ENCODE data around the gene LTB4R2. TPM values are rescaled to one million over a fixed set of nuclear protein-coding genes. Genes with fewer than 3 reads are reported as not detected.

Gene LTB4R2
- total RNA-seq, 1 experiment from 2014 or later: 3.1 TPM

- no peak for DNase-seq (ENCODE audit: low read depth in 1 of 2, low spot score in 2 of 2)
- H3K4me3 ChIP-seq: no peak overlapping the region
- H3K27ac ChIP-seq: no peak overlapping the region
- peaks cover 12% of the 10 kb centered on the region for H3K36me3 ChIP-seq
- no peaks in the 10 kb centered on the region for H3K9me3 ChIP-seq (replicated peaks)
- peaks cover 13% of the 10 kb centered on the region for H3K4me1 ChIP-seq (replicated peaks)
- H3K27me3 ChIP-seq (replicated peaks): no peaks in the 10 kb centered on the region
Measured at GRCh38 chr14:24313913-24314312, 4.0 kb downstream of the LTB4R2 start.

DNA sequence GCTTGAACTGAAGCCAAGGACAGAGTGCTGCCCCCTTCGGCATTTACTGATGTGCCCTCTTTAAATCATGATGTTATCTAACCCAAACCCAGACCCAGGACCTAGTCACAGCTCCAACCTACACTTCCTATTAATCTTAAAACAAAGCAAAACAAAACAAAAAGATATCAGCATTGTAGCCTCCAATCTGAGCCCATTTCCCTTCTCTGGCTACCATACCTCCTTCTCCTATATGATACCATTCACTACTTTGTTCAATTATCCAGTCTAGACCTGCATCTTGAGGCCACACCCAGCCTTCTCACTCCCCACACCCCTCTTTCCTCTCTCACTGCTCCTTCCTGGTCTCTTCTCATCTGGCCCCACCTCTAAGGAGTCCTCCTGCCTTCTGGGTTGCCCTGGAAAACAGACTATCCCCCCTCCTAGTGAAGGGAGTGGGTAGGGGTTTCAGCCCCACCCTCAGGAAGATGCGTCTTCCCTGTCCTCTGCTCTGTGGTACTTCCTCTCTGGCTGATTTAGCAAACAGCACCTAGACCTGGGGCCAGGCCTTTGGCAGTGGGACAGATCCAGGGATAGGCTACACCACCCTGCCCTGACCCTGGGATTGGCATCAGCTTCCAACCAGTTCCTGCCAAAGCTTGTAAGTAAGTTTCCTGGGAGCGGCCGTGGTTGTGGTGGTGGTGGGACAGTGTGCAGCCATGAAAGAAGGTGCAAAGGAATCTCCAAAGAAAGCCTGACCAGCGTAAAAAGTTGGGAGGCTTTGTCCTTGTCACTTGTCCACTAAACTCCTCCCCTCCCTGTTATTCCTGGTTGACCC, 4.6 kb downstream of the LTB4R2 start:
- Histone ChIP-seq H3K27me3 (replicated peaks) (no peaks in the 10 kb centered on the region), H3K9me3 (replicated peaks) (no peaks in the 10 kb centered on the region), H3K36me3 (peaks cover 7% of the 10 kb centered on the region; the same call in 1 of the 2 replicates), H3K4me3 (no peak overlapping the region), H3K4me1 (replicated peaks) (peaks cover 13% of the 10 kb centered on the region), H3K27ac (no peak overlapping the region)
- DNase-seq (ENCODE audit: low read depth in 1 of 2, low spot score in 2 of 2): no peak

- H3K4me3 ChIP-seq: no peak overlapping the region
- 0 out of 2 replicates have a peak, but pooled peaks cover 3% of the 10 kb centered on the region for H3K36me3 ChIP-seq
- DNase-seq (ENCODE audit: low read depth in 1 of 2, low spot score in 2 of 2): no peak
- peaks cover 13% of the 10 kb centered on the region for H3K4me1 ChIP-seq (replicated peaks)
- H3K9me3 ChIP-seq (replicated peaks): no peaks in the 10 kb centered on the region
- H3K27me3 ChIP-seq (replicated peaks): no peaks in the 10 kb centered on the region
- no peak overlapping the region for H3K27ac ChIP-seq
Measured at GRCh38 chr14:24315243-24315806, 5.4 kb downstream of the LTB4R2 start.

DNA sequence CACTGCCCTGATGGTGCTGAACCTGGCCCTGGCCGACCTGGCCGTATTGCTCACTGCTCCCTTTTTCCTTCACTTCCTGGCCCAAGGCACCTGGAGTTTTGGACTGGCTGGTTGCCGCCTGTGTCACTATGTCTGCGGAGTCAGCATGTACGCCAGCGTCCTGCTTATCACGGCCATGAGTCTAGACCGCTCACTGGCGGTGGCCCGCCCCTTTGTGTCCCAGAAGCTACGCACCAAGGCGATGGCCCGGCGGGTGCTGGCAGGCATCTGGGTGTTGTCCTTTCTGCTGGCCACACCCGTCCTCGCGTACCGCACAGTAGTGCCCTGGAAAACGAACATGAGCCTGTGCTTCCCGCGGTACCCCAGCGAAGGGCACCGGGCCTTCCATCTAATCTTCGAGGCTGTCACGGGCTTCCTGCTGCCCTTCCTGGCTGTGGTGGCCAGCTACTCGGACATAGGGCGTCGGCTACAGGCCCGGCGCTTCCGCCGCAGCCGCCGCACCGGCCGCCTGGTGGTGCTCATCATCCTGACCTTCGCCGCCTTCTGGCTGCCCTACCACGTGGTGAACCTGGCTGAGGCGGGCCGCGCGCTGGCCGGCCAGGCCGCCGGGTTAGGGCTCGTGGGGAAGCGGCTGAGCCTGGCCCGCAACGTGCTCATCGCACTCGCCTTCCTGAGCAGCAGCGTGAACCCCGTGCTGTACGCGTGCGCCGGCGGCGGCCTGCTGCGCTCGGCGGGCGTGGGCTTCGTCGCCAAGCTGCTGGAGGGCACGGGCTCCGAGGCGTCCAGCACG, 6.1 kb downstream of the LTB4R2 start:
- Histone ChIP-seq H3K9me3 (replicated peaks) (no peaks in the 10 kb centered on the region), H3K4me1 (replicated peaks) (peaks cover 13% of the 10 kb centered on the region), H3K27ac (no peak overlapping the region), H3K4me3 (no peak overlapping the region), H3K36me3 (no peaks in the 10 kb centered on the region), H3K27me3 (replicated peaks) (no peaks in the 10 kb centered on the region)
- DNase-seq (ENCODE audit: low read depth in 1 of 2, low spot score in 2 of 2): no peak

DNA sequence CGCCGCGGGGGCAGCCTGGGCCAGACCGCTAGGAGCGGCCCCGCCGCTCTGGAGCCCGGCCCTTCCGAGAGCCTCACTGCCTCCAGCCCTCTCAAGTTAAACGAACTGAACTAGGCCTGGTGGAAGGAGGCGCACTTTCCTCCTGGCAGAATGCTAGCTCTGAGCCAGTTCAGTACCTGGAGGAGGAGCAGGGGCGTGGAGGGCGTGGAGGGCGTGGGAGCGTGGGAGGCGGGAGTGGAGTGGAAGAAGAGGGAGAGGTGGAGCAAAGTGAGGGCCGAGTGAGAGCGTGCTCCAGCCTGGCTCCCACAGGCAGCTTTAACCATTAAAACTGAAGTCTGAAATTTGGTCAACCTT, 6.6 kb downstream of the LTB4R2 start:
- no peaks in the 10 kb centered on the region for H3K27me3 ChIP-seq (replicated peaks)
- no peak overlapping the region for H3K27ac ChIP-seq
- H3K9me3 ChIP-seq (replicated peaks): no peaks in the 10 kb centered on the region
- no peak overlapping the region for H3K4me3 ChIP-seq
- no peak for DNase-seq (ENCODE audit: low read depth in 1 of 2, low spot score in 2 of 2)
- peaks cover 13% of the 10 kb centered on the region for H3K4me1 ChIP-seq (replicated peaks)
- no peaks in the 10 kb centered on the region for H3K36me3 ChIP-seq

DNA sequence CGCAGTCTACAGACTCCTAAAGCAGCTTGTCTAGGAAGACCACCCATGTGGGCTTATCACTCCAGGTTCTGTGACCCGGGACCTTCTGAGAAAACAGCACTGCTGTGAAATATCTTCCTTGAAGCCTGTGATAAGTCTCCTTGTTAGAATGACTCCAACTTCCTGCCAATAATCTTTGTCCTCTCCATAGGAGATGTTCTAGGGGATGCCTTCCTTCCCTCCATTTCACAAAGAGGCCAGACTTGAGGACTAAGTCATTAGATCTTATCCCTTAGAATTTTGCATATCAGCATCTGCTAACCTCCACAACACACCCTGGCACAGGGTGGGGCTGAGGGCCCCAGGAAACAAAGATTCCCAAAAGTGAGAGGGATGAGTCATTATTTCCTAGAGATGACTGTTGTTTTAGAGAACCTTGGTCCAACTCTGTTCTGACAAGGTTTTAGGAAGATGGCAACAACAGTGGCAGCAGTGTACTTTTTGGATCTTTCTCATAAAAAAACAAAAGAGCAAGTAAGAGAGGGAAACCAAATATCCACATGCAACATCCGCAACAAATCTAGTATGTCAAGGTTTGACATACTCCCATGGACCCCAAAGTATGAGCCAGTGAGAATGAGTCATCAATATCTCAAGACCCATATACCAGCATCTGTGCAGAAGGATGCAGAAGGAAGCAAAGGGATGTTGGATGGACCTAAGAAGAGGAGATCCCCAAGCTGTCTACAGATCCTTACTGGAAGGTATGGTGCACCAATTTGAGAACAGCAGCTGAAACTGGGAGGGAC, 7.4 kb downstream of the LTB4R2 start:
- Histone ChIP-seq H3K27ac (no peak overlapping the region), H3K36me3 (no peaks in the 10 kb centered on the region), H3K27me3 (replicated peaks) (no peaks in the 10 kb centered on the region), H3K4me3 (no peak overlapping the region), H3K4me1 (replicated peaks) (peaks cover 13% of the 10 kb centered on the region), H3K9me3 (replicated peaks) (no peaks in the 10 kb centered on the region)
- DNase-seq (ENCODE audit: low read depth in 1 of 2, low spot score in 2 of 2): peak in 1 of 2 experiments; percentile 27

DNA sequence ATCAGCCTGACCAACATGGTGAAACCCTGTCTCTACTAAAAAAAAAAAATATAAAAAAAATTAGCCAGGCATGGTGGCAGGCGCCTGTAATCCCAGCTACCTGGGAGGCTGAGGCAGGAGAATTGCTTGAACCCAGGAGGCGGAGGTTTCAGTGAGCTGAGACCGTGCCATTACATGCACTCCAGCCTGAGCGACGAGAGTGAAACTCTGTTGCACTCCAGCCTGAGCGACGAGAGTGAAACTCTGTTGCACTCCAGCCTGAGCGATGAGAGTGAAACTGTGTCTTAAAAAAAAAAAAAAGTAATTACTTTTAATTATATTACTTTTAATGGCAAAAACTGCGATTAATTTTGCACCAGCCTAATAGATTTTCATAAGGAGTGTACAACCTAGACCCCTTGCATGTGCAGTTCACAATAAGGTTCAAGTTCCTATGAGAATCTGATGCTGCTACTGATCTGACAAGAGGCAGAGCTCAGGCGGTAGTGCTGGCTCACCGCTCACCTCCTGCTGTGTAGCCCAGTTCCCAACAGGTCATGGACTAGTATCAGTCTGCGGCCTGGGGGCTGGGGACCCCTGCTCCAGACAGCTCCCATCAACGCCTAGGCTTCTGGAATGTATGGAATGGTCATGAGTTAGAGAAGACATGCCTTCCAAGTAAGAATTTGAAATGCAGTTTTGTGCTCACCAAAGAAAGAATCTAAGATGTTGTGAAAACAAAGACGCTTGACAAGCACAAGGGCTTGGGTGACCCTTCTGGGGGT, 11.5 kb downstream of the LTB4R2 start:
- Histone ChIP-seq H3K27ac (no peak overlapping the region), H3K27me3 (replicated peaks) (no peaks in the 10 kb centered on the region), H3K4me1 (replicated peaks) (peaks cover 13% of the 10 kb centered on the region), H3K4me3 (no peak overlapping the region), H3K9me3 (replicated peaks) (no peaks in the 10 kb centered on the region), H3K36me3 (no peaks in the 10 kb centered on the region)
- no peak for DNase-seq (ENCODE audit: low read depth in 1 of 2, low spot score in 2 of 2)

DNA sequence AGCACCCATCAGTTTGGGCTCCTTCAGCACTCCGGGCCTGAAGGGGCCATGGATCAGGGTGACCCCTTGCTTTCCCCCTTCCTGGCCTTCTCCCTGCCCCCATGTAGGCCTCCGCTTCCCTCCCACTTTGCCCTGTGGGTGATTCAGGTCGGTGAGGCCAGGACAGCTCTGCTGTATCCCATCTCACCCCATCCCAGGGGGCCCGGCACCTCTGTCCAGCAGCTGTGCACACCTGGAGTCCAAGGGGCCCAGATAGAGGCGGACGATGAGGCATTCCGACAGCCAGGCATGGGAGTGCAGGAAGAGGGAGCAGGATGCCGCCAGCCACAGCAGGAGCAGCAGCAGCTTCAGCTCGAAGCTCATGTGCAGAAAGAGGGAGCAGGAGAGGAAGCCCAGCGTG, 12.7 kb downstream of the LTB4R2 start:
- Histone ChIP-seq H3K27me3 (replicated peaks) (no peaks in the 10 kb centered on the region), H3K4me1 (replicated peaks) (no peaks in the 10 kb centered on the region), H3K4me3 (no peak overlapping the region), H3K27ac (no peak overlapping the region), H3K9me3 (replicated peaks) (no peaks in the 10 kb centered on the region), H3K36me3 (no peaks in the 10 kb centered on the region)
- DNase-seq (ENCODE audit: low read depth in 1 of 2, low spot score in 2 of 2): no peak

DNA sequence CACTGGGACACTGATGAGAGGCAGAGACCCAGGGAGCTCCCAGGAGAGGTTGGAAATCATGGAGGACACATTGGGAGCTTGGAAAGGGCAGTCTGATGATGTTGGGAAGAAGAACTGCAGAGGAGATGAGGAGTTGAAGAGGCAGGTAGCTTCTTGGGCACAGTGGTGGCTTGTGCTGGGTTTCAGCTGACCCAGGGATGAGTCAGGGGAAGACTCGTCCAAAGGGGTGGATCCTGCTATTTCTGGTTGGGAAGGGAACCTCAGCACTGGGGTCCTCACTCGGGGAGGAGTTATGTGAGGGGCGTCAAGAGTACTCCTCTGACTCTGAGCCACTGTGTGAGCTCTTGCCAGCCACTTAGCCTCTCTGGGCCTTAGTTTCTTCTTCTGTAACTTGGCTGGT, 13.4 kb downstream of the LTB4R2 start:
- no peaks in the 10 kb centered on the region for H3K4me1 ChIP-seq (replicated peaks)
- H3K36me3 ChIP-seq: no peaks in the 10 kb centered on the region
- H3K27ac ChIP-seq: no peak overlapping the region
- no peaks in the 10 kb centered on the region for H3K27me3 ChIP-seq (replicated peaks)
- no peak overlapping the region for H3K4me3 ChIP-seq
- no peak for DNase-seq (ENCODE audit: low read depth in 1 of 2, low spot score in 2 of 2)
- no peaks in the 10 kb centered on the region for H3K9me3 ChIP-seq (replicated peaks)

- Histone ChIP-seq H3K9me3 (replicated peaks) (no peaks in the 10 kb centered on the region), H3K4me1 (replicated peaks) (no peaks in the 10 kb centered on the region), H3K27me3 (replicated peaks) (no peaks in the 10 kb centered on the region), H3K27ac (no peak overlapping the region), H3K36me3 (no peaks in the 10 kb centered on the region), H3K4me3 (no peak overlapping the region)
- DNase-seq (ENCODE audit: low read depth in 1 of 2, low spot score in 2 of 2): no peak
Measured at GRCh38 chr14:24324024-24324423, 14.1 kb downstream of the LTB4R2 start.

DNA sequence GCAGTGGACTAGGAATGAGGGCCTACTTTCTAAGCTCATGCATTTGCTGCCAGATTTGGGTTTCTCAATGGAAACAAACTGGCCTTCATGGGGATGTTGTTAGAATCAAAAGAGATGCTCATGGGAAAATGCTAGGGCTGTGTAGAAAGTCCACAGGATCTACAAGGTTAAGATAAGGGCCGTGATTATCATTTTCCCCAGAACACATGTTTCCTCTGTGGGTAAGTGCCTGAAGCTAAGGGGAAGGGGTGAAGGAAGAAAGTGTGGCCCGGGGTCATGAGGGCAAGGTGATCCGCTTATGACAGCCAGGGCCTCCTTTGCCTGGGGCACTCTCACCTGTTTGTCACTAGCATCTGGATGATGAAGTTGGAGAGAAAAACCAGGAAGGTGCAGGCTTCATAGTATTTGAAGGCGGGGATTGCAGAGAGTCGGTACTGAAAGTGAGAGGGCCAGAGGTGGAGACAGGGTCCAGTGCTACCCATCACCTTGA, 15.1 kb downstream of the LTB4R2 start:
- Histone ChIP-seq H3K4me3 (no peak overlapping the region), H3K27ac (no peak overlapping the region), H3K9me3 (replicated peaks) (no peaks in the 10 kb centered on the region), H3K4me1 (replicated peaks) (no peaks in the 10 kb centered on the region), H3K36me3 (no peaks in the 10 kb centered on the region), H3K27me3 (replicated peaks) (no peaks in the 10 kb centered on the region)
- DNase-seq (ENCODE audit: low read depth in 1 of 2, low spot score in 2 of 2): no peak

GRCh38 chr14:24325963-24326362, 16.0 kb downstream of the LTB4R2 start:
- Histone ChIP-seq H3K4me3 (no peak overlapping the region), H3K27ac (no peak overlapping the region), H3K4me1 (replicated peaks) (no peaks in the 10 kb centered on the region), H3K27me3 (replicated peaks) (no peaks in the 10 kb centered on the region), H3K36me3 (no peaks in the 10 kb centered on the region), H3K9me3 (replicated peaks) (no peaks in the 10 kb centered on the region)
- no peak for DNase-seq (ENCODE audit: low read depth in 1 of 2, low spot score in 2 of 2)

GRCh38 chr14:24327303-24327702, 17.4 kb downstream of the LTB4R2 start:
- Histone ChIP-seq H3K36me3 (no peaks in the 10 kb centered on the region), H3K4me3 (no peak overlapping the region), H3K27ac (no peak overlapping the region), H3K9me3 (replicated peaks) (no peaks in the 10 kb centered on the region), H3K4me1 (replicated peaks) (no peaks in the 10 kb centered on the region), H3K27me3 (replicated peaks) (no peaks in the 10 kb centered on the region)
- no peak for DNase-seq (ENCODE audit: low read depth in 1 of 2, low spot score in 2 of 2)
